Measurements from ENCODE around the gene ORAI2. TPM values are rescaled to one million over a fixed set of nuclear protein-coding genes. Genes with fewer than 3 reads are reported as not detected.

The ORAI2 gene
- total and polyA plus RNA-seq, 2 of the 8 experiments (the other 6 are each of a cell fraction or from before 2014, with no cell fraction given) = 20.7 to 35.2 TPM

- TF ChIP-seq HDAC2 (IDR thresholded peaks at IDR 0.05; ENCODE audit: borderline replicate concordance in 1 of 2, low read depth in 2 of 2, low read length in 2 of 2) (no peak), MAFK (IDR thresholded peaks at IDR 0.05; ENCODE audit: low read depth, low read length) (no peak), SAP30 (IDR thresholded peaks at IDR 0.05; ENCODE audit: insufficient read depth, insufficient replicate concordance, low read length) (no peak), CHD2 (IDR thresholded peaks at IDR 0.05; ENCODE audit: low read length) (no peak), KDM5A (IDR thresholded peaks at IDR 0.05; ENCODE audit: low read length) (no peak), KDM4A (IDR thresholded peaks at IDR 0.05; ENCODE audit: low read depth, low read length, severe bottlenecking) (no peak), RBBP5 (IDR thresholded peaks at IDR 0.05; ENCODE audit: borderline replicate concordance, low read depth, low read length) (no peak)
These were observed 23.0 kb downstream of the ORAI2 start (continued) for GRCh38 chr7:102456327-102456726.
